Measurements from ENCODE around the gene TK1.

GRCh38 chr17:78230252-78230962, 43.6 kb upstream of the TK1 start:
- TF ChIP-seq CTCF (IDR thresholded peaks at IDR 0.05), result no peak
- TF ChIP-seq POLR2A (IDR thresholded peaks at IDR 0.05), result no peak
